Upper lobe of left lung (tissue), 4 donors: ENCODE measurements around the gene ZNF488.

ENCODE experiments used
- EP300 ChIP-seq, 4 donors: sonication (generic); formaldehyde crosslinking; IDR thresholded peaks; one replicate each; pipeline ENCODE4 v1.5.1; 2017; ENCODE audit warnings: antibody characterized with exemption in 4 of 4, control low read depth in 2 of 4
- TF ChIP-seq, protein P1 (sequence below), 6 experiments: fragments of 450-650 bp in 4 of 6; fragments of 200-600 bp in 2 of 6; sonication (generic) in 2 of 6; IDR thresholded peaks; one replicate each; pipeline ENCODE4 v1.5.1; 2016 to 2019; ENCODE audit warnings: antibody characterized with exemption in 6 of 6

DNA sequence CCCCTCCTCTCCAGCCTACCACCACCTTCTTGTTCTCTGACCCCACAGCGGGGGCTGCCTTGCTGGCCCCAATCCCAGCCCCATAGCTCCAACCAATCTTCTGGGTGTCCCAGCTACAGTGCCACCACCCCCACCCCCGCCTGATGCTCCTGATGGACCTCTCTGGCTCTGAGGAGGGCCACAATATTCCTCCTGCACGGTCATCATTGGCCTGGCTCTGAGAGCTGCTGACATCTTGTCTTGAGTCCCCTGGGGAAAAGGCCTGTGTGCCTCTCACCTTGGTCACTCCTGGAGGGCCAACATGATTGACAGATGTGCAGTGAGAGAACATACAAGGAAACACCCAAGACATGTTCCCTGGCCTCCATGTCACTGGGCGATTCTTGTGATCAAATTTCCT, 54.2 kb downstream of the ZNF488 start:
- TF ChIP-seq, protein P1, sequence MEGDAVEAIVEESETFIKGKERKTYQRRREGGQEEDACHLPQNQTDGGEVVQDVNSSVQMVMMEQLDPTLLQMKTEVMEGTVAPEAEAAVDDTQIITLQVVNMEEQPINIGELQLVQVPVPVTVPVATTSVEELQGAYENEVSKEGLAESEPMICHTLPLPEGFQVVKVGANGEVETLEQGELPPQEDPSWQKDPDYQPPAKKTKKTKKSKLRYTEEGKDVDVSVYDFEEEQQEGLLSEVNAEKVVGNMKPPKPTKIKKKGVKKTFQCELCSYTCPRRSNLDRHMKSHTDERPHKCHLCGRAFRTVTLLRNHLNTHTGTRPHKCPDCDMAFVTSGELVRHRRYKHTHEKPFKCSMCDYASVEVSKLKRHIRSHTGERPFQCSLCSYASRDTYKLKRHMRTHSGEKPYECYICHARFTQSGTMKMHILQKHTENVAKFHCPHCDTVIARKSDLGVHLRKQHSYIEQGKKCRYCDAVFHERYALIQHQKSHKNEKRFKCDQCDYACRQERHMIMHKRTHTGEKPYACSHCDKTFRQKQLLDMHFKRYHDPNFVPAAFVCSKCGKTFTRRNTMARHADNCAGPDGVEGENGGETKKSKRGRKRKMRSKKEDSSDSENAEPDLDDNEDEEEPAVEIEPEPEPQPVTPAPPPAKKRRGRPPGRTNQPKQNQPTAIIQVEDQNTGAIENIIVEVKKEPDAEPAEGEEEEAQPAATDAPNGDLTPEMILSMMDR (IDR thresholded peaks at IDR 0.05) = no peak
- TF ChIP-seq EP300 (IDR thresholded peaks at IDR 0.05) = no peak
